ENCODE results near the gene ARL10.

DNA sequence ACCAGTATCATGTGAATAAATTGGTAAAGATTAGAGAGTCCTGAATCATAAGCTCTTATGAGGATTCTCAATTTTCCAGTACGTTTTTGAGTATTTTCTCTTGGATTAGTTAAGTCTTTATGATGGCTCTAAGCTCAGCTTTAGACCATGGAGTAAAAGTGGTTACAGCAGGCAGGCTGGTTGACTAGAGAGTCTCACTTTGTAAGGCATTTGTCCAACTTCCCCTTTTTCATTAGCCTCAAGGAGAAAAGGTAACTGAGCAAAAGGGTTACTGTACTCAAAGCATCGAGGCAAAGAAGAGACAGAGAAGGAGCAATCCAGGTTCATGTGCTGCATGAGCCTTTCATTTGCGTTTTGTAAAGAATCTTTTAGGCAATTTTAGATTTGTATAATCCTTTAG is 14.6 kb downstream of the ARL10 start:
- TF ChIP-seq POLR2A (IDR thresholded peaks at IDR 0.05; ENCODE audit: low read length) (no peak), GATA1 (IDR thresholded peaks at IDR 0.05; ENCODE audit: low read depth, low read length) (no peak)

Data from erythroblast (primary cell).